ENCODE results near the gene MRPL53.

- TF ChIP-seq CTCF (IDR thresholded peaks at IDR 0.05) (peak in 1 of 3 experiments; percentile 19), POLR2A (IDR thresholded peaks at IDR 0.05; ENCODE audit: low read depth) (peak; percentile 32), POLR2AphosphoS5 (IDR thresholded peaks at IDR 0.05) (peak; percentile 74 to 77)
These were observed 30.4 kb upstream of the MRPL53 start for GRCh38 chr2:74502720-74503505.

Measured in esophagus muscularis mucosa (tissue), 3 donors.